Renal cortical epithelial cell (primary cell): Measurements from ENCODE around the gene GALNT1. TPM values are rescaled to one million over a fixed set of nuclear protein-coding genes. Genes with fewer than 3 reads are reported as not detected.

Source experiments
- DNase-seq: peaks from one replicate; pipeline ENCODE4 v3.0.0-alpha.2; 2011; ENCODE audit warnings: low read depth
- total RNA-seq: library from RNA; depleted of rRNA; stranded (reverse); fragments of >200 nt; gene quantifications from 2 replicates; pipeline ENCODE4 v1.2.3, GENCODE V29; 2014

The GALNT1 gene
- total RNA-seq, 1 donor from 2014 or later: 123 TPM

- no peak for DNase-seq
Measured at GRCh38 chr18:35673682-35674081, 92.1 kb downstream of the GALNT1 start.

- no peak for DNase-seq
Measured at GRCh38 chr18:35680139-35680551, 98.6 kb downstream of the GALNT1 start.

- DNase-seq: no peak
Measured at GRCh38 chr18:35682281-35682867, 100.8 kb downstream of the GALNT1 start.

- DNase-seq: no peak
Measured at GRCh38 chr18:35683021-35683420, 101.5 kb downstream of the GALNT1 start.

- DNase-seq: peak; percentile 8
Measured at GRCh38 chr18:35688757-35689156, 107.2 kb downstream of the GALNT1 start.

- DNase-seq: no peak
Measured at GRCh38 chr18:35689728-35690127, 108.2 kb downstream of the GALNT1 start.

GRCh38 chr18:35691625-35692024 is 110.1 kb downstream of the GALNT1 start:
- DNase-seq: no peak

GRCh38 chr18:35692866-35693265 is 111.3 kb downstream of the GALNT1 start:
- DNase-seq: no peak

- no peak for DNase-seq
Measured at GRCh38 chr18:35693829-35694228, 112.3 kb downstream of the GALNT1 start.

GRCh38 chr18:35694808-35695207 is 113.3 kb downstream of the GALNT1 start:
- no peak for DNase-seq

- DNase-seq: no peak
Measured at GRCh38 chr18:35695384-35695783, 113.8 kb downstream of the GALNT1 start.

- DNase-seq: no peak
Measured at GRCh38 chr18:35695803-35696202, 114.3 kb downstream of the GALNT1 start.

- no peak for DNase-seq
Measured at GRCh38 chr18:35696307-35696706, 114.8 kb downstream of the GALNT1 start.

- DNase-seq: no peak
Measured at GRCh38 chr18:35697869-35698268, 116.3 kb downstream of the GALNT1 start.

- DNase-seq: peak; percentile 46
Measured at GRCh38 chr18:35703043-35703688, 121.6 kb downstream of the GALNT1 start.

- DNase-seq: no peak
Measured at GRCh38 chr18:35705988-35706387, 124.4 kb downstream of the GALNT1 start.

- DNase-seq: no peak
Measured at GRCh38 chr18:35707247-35707646, 125.7 kb downstream of the GALNT1 start.

- no peak for DNase-seq
Measured at GRCh38 chr18:35707674-35708073, 126.1 kb downstream of the GALNT1 start.

- DNase-seq: no peak
Measured at GRCh38 chr18:35710581-35710980, 129.0 kb downstream of the GALNT1 start.

- DNase-seq: no peak
Measured at GRCh38 chr18:35711227-35711626, 129.7 kb downstream of the GALNT1 start.

GRCh38 chr18:35713545-35713944 is 132.0 kb downstream of the GALNT1 start:
- no peak for DNase-seq

GRCh38 chr18:35714539-35714938 is 133.0 kb downstream of the GALNT1 start:
- no peak for DNase-seq

GRCh38 chr18:35715139-35715538 is 133.6 kb downstream of the GALNT1 start:
- DNase-seq: no peak
